Stimulated activated effector memory CD8-positive, alpha-beta T cell treated with anti-CD3 and anti-CD28 coated beads, Interleukin-12 subunit alpha, Interleukin-12 subunit beta, amount 100 ng/mL, for 72 hours (primary cell): ENCODE measurements around the gene TNS1.
"Not testable (repeated sequence)": the region's sequence is repeated elsewhere in the genome, so short reads cannot be mapped to it uniquely, and the experiment has no call there.

Experiments used
- ATAC-seq: fragments of 150-1000 bp; cut with Tn5 transposase; 2 replicates; pipeline ENCODE4 v1.10.0; 2021
- DNase-seq, 2 donors: peaks; one replicate each; pipeline ENCODE4 v3.0.0; 2021 to 2022; ENCODE audit warnings: low spot score in 2 of 2
- H3K27ac Mint-ChIP-seq: one replicate; pipeline ENCODE4 v1.8.0; 2022; ENCODE audit warnings: mild to moderate bottlenecking, mixed read lengths
- H3K36me3 Mint-ChIP-seq: one replicate; pipeline ENCODE4 v1.8.0; 2022; ENCODE audit warnings: mild to moderate bottlenecking, mixed read lengths
- H3K4me1 Mint-ChIP-seq: one replicate; pipeline ENCODE4 v1.8.0; 2022; ENCODE audit warnings: mixed read lengths
- H3K4me3 Mint-ChIP-seq: one replicate; pipeline ENCODE4 v1.8.0; 2022; ENCODE audit warnings: mild to moderate bottlenecking, mixed read lengths
- H3K9me3 Mint-ChIP-seq: one replicate; pipeline ENCODE4 v1.8.0; 2022; ENCODE audit warnings: mixed read lengths

Gene TNS1

GRCh38 chr2:217808967-217809366 lies 193.8 kb downstream of the TNS1 start:
- H3K27ac Mint-ChIP-seq, H3K9me3 Mint-ChIP-seq, H3K36me3 Mint-ChIP-seq, H3K4me3 Mint-ChIP-seq, ATAC-seq, H3K4me1 Mint-ChIP-seq, DNase-seq: not testable (repeated sequence)

- peaks cover 6% of the 10 kb centered on the region for H3K36me3 Mint-ChIP-seq
- ATAC-seq (no peak), DNase-seq (no peak)
- H3K9me3 Mint-ChIP-seq = no peaks in the 10 kb centered on the region
- no peak overlapping the region for H3K4me3 Mint-ChIP-seq
- H3K27ac Mint-ChIP-seq = no peak overlapping the region
- H3K4me1 Mint-ChIP-seq = peaks cover 5% of the 10 kb centered on the region
Measured at GRCh38 chr2:217808326-217808725, 194.5 kb downstream of the TNS1 start.

GRCh38 chr2:217807753-217808152 lies 195.0 kb downstream of the TNS1 start:
- Mint-ChIP-seq H3K4me3 (no peak overlapping the region), H3K4me1 (peaks cover 5% of the 10 kb centered on the region), H3K36me3 (peaks cover 6% of the 10 kb centered on the region), H3K9me3 (no peaks in the 10 kb centered on the region), H3K27ac (no peak overlapping the region)
- DNase-seq (no peak), ATAC-seq (no peak)

DNA sequence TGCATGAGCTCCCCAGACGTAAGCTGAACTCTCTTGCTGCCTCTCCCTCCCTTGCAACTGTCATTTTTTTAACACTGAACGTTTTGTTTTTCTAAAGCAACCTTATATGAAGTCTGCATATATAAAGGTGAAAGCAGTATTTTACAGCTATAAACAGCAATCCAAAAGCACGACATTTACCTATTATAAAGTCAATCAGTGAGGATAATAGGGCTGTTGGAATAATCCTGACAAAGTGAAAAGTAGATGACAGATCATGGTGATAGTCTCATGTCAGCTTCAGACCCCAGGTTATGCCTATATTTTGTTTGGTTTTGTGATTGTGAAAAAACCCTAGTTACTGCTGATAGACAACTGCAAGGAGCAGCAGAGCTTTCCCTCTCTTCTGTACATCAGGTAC lies 195.8 kb downstream of the TNS1 start:
- Mint-ChIP-seq H3K27ac (no peak overlapping the region), H3K4me3 (no peak overlapping the region), H3K4me1 (peaks cover 5% of the 10 kb centered on the region), H3K9me3 (no peaks in the 10 kb centered on the region), H3K36me3 (peaks cover 6% of the 10 kb centered on the region)
- no peak for ATAC-seq
- no peak for DNase-seq

- Mint-ChIP-seq H3K4me3 (no peak overlapping the region), H3K4me1 (peaks cover 5% of the 10 kb centered on the region), H3K9me3 (no peaks in the 10 kb centered on the region), H3K27ac (no peak overlapping the region), H3K36me3 (peaks cover 6% of the 10 kb centered on the region)
- ATAC-seq (no peak), DNase-seq (no peak)
Measured at GRCh38 chr2:217806482-217806765, 196.4 kb downstream of the TNS1 start.

GRCh38 chr2:217805668-217806481 lies 196.9 kb downstream of the TNS1 start:
- H3K27ac Mint-ChIP-seq = no peak overlapping the region
- no peak overlapping the region for H3K4me3 Mint-ChIP-seq

GRCh38 chr2:217804791-217805667 lies 197.8 kb downstream of the TNS1 start:
- Mint-ChIP-seq H3K9me3 (no peaks in the 10 kb centered on the region), H3K36me3 (peaks cover 6% of the 10 kb centered on the region), H3K4me1 (peaks cover 5% of the 10 kb centered on the region), H3K27ac (no peak overlapping the region), H3K4me3 (no peak overlapping the region)
- no peak for ATAC-seq
- DNase-seq = no peak

More at GRCh38 chr2:217805668-217806481, 196.9 kb downstream of the TNS1 start:
- no peak for ATAC-seq
- Mint-ChIP-seq H3K36me3 (peaks cover 6% of the 10 kb centered on the region), H3K9me3 (no peaks in the 10 kb centered on the region), H3K4me1 (peaks cover 5% of the 10 kb centered on the region)
- no peak for DNase-seq

- H3K9me3 Mint-ChIP-seq = no peaks in the 10 kb centered on the region
- no peak overlapping the region for H3K4me3 Mint-ChIP-seq
- DNase-seq (no peak), ATAC-seq (no peak)
- H3K27ac Mint-ChIP-seq = no peak overlapping the region
- H3K4me1 Mint-ChIP-seq = peaks cover 5% of the 10 kb centered on the region
- peaks cover 6% of the 10 kb centered on the region for H3K36me3 Mint-ChIP-seq
Measured at GRCh38 chr2:217804338-217804737, 198.5 kb downstream of the TNS1 start.

GRCh38 chr2:217803653-217803960 lies 199.2 kb downstream of the TNS1 start:
- no peak for DNase-seq
- Mint-ChIP-seq H3K27ac (no peak overlapping the region), H3K4me1 (peaks cover 5% of the 10 kb centered on the region), H3K9me3 (no peaks in the 10 kb centered on the region), H3K4me3 (no peak overlapping the region), H3K36me3 (peaks cover 6% of the 10 kb centered on the region)
- no peak for ATAC-seq

GRCh38 chr2:217802876-217803652 lies 199.7 kb downstream of the TNS1 start:
- Mint-ChIP-seq H3K4me3 (no peak overlapping the region), H3K9me3 (no peaks in the 10 kb centered on the region), H3K36me3 (peaks cover 6% of the 10 kb centered on the region), H3K4me1 (peaks cover 5% of the 10 kb centered on the region), H3K27ac (no peak overlapping the region)
- ATAC-seq = no peak
- no peak for DNase-seq

DNA sequence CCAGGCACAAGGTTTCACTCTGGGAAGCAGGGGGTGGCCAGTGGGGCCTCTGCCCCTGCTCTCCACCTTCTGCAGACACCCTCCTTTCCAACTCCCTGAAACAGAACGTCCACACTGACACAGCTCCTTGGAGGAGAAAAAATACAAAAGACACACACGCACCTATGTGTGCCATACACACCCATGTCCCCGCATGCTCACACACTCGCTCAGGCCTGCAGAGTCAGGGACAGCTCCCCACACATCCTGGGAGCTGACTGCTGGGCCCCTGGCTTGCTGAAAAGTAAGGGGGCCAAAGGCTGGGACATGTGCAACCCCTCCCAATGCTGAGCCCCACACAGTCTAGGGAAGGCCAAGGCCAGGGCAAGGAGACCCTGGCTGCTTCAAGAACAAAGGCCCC lies 200.5 kb downstream of the TNS1 start:
- Mint-ChIP-seq H3K36me3 (peaks cover 6% of the 10 kb centered on the region), H3K4me1 (peaks cover 5% of the 10 kb centered on the region), H3K9me3 (no peaks in the 10 kb centered on the region), H3K27ac (no peak overlapping the region), H3K4me3 (no peak overlapping the region)
- DNase-seq = no peak
- no peak for ATAC-seq

DNA sequence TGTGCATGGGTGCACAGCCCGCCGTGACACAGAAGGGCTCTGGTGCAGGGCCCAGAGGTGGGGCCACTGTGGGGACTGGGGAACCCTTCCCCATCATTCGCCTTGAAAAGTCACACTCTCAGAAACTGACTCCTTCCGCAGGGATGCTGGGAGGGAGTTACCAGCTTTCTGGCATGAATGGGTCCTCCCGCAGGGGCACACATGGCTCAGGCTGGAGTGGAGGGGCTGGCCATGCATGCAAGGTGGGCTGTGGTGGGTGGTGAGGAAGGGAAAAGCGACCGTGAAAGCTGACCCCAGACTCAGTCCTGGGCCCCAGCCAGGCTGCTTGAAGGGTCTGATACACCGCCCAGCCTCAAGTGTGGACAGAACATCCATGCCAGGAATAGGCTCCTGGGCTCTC lies 201.1 kb downstream of the TNS1 start:
- peaks cover 5% of the 10 kb centered on the region for H3K4me1 Mint-ChIP-seq
- ATAC-seq = no peak
- no peaks in the 10 kb centered on the region for H3K9me3 Mint-ChIP-seq
- DNase-seq = no peak
- peaks cover 6% of the 10 kb centered on the region for H3K36me3 Mint-ChIP-seq
- H3K27ac Mint-ChIP-seq = no peak overlapping the region
- H3K4me3 Mint-ChIP-seq = no peak overlapping the region

- Mint-ChIP-seq H3K4me3 (no peak overlapping the region), H3K4me1 (peaks cover 5% of the 10 kb centered on the region), H3K27ac (no peak overlapping the region), H3K36me3 (peaks cover 6% of the 10 kb centered on the region), H3K9me3 (no peaks in the 10 kb centered on the region)
- DNase-seq (no peak), ATAC-seq (no peak)
Measured at GRCh38 chr2:217801115-217801531, 201.7 kb downstream of the TNS1 start.

DNA sequence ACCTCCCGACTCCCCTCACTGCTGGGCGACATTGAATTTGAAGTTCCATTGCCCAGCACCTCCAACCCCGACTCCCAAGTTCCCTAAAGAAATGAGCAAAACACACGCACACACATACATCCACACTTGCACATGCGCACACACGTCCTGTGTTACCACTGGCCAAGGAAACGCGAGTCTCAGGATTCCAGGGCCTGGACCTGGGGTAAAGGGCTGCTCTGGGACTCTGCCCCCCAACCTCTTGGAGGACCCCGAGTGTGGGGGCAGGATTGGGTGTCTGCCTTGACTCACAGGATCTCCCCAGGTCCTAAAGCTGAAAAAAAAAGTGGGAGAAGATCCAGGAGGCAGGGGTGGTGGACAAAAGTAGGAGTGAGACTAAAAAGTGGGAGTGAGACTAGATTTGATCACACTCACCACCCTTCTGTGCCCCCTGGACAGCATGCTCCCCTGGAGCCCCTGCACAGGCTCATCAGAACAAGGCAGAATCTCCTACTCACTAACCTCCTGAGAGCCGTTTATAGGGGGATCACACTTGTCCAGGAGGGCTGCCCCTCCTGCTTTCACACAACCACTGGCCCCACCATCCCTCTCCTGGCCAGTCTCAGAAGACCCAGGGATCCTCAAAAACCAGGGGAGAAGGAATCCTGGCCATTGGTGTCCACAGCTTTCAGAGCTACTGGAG lies 202.2 kb downstream of the TNS1 start:
- ATAC-seq (no peak), DNase-seq (no peak)
- no peak overlapping the region for H3K27ac Mint-ChIP-seq
- H3K9me3 Mint-ChIP-seq = no peaks in the 10 kb centered on the region
- peaks cover 3% of the 10 kb centered on the region for H3K4me1 Mint-ChIP-seq
- no peak overlapping the region for H3K4me3 Mint-ChIP-seq
- peaks cover 2% of the 10 kb centered on the region for H3K36me3 Mint-ChIP-seq
